CD4-positive, CD25-positive, alpha-beta regulatory T cell (primary cell): ENCODE data around the gene BAZ2A. TPM values are rescaled to one million over a fixed set of nuclear protein-coding genes. Genes with fewer than 3 reads are reported as not detected.
A peak's percentile ranks its signal among the peaks of the same experiment; 100 is the strongest.

Experiments used
- ATAC-seq, 2 donors: fragments of 150-1000 bp; cut with Tn5 transposase; one replicate each; pipeline ENCODE4 v1.10.0; 2021; ENCODE audit warnings: low read depth in 2 of 2, moderate number of reproducible peaks in 2 of 2, moderate library complexity in 1 of 2
- DNase-seq, 3 donors: peaks; one replicate each; pipeline versions ENCODE4 v3.0.0 to v3.0.0-alpha.2; 2012 to 2022; ENCODE audit warnings: mixed read lengths in 1 of 3
- H3K27ac ChIP-seq: one replicate; pipeline ENCODE4 v1.7.0; 2013; ENCODE audit warnings: mild to moderate bottlenecking, low read length; ENCODE audit not compliant: insufficient read depth, poor library complexity, severe bottlenecking
- H3K27me3 ChIP-seq: one replicate; pipeline ENCODE4 v1.7.0; 2013; ENCODE audit warnings: low read length; ENCODE audit not compliant: control insufficient read depth, insufficient read depth
- H3K36me3 ChIP-seq: one replicate; pipeline ENCODE4 v1.7.0; 2013; ENCODE audit warnings: mild to moderate bottlenecking, low read length, moderate library complexity; ENCODE audit not compliant: control insufficient read depth, insufficient read depth
- H3K4me1 ChIP-seq: 2 replicates; pipeline ENCODE4 v1.7.0; 2013; ENCODE audit warnings: mild to moderate bottlenecking, low read length; ENCODE audit not compliant: insufficient read depth, control insufficient read depth, poor library complexity, severe bottlenecking
- H3K4me3 ChIP-seq: one replicate; pipeline ENCODE4 v1.7.0; 2013; ENCODE audit warnings: low read depth, mild to moderate bottlenecking, low read length, moderate library complexity
- H3K9me3 ChIP-seq, 2 experiments: 1 replicate in 1 of 2; 2 replicates in 1 of 2; pipeline ENCODE4 v1.7.0; 2013; ENCODE audit warnings: low read length in 2 of 2, mild to moderate bottlenecking in 1 of 2, moderate library complexity in 1 of 2; ENCODE audit not compliant: control insufficient read depth in 2 of 2
- H3K27ac Mint-ChIP-seq, 3 donors: one replicate each; pipeline ENCODE4 v1.8.0; 2020 to 2022; ENCODE audit warnings: mild to moderate bottlenecking in 3 of 3, mixed read lengths in 3 of 3, moderate library complexity in 2 of 3
- H3K27me3 Mint-ChIP-seq: one replicate; pipeline ENCODE4 v1.8.0; 2022; ENCODE audit warnings: mild to moderate bottlenecking, mixed read lengths
- H3K36me3 Mint-ChIP-seq: one replicate; pipeline ENCODE4 v1.8.0; 2020; ENCODE audit warnings: mixed read lengths
- H3K4me1 Mint-ChIP-seq, 4 donors: one replicate each; pipeline ENCODE4 v1.8.0; 2020 to 2022; ENCODE audit warnings: mixed read lengths in 4 of 4, mild to moderate bottlenecking in 1 of 4
- H3K4me3 Mint-ChIP-seq, 4 donors: one replicate each; pipeline ENCODE4 v1.8.0; 2020 to 2022; ENCODE audit warnings: mild to moderate bottlenecking in 4 of 4, mixed read lengths in 4 of 4, moderate library complexity in 3 of 4
- H3K9me3 Mint-ChIP-seq, 7 donors: one replicate each; pipeline ENCODE4 v1.8.0; 2020 to 2022; ENCODE audit warnings: mixed read lengths in 7 of 7, mild to moderate bottlenecking in 3 of 7, moderate library complexity in 2 of 7
- polyA plus RNA-seq, 4 donors: library from polyadenylated mRNA; unstranded; fragments of 300-500 nt; fragmentation: Illumina TruSeq; gene quantifications; one replicate each; pipeline ENCODE4 v1.2.3, GENCODE V29; 2021
- total RNA-seq: library from RNA; stranded (reverse); gene quantifications from one replicate; pipeline ENCODE4 v1.2.3, GENCODE V29; 2022

BAZ2A gene
- total RNA-seq (237 TPM), polyA plus RNA-seq (10 to 100 TPM; 22.2 to 30.2 (median 22.6) TPM)

- no peaks in the 10 kb centered on the region for H3K27me3 ChIP-seq
- H3K27ac Mint-ChIP-seq, result peak within 1 kb of the TSS; percentile 91 to 99 (median 93)
- peak within 1 kb of the TSS; percentile 83 to 95 (median 86) for H3K4me3 Mint-ChIP-seq
Measured at GRCh38 chr12:56630180-56630632, at the start of gene BAZ2A. TSS of gene BAZ2A (minus strand) at chr12:56630326. CDS start at chr12:56617530, 12,796 bp downstream.

GRCh38 chr12:56678852-56679251 lies 48.7 kb upstream of the BAZ2A start:
- ATAC-seq, result no peak
- H3K27ac ChIP-seq, result peak overlapping the region; percentile 25
- H3K4me1 Mint-ChIP-seq, result peaks cover 13 to 82% (median 50%) of the 10 kb centered on the region in 4 donors
- H3K4me1 ChIP-seq, result peaks cover 77% of the 10 kb centered on the region
- peak overlapping the region; percentile 10 to 78 (median 60) for H3K4me3 Mint-ChIP-seq
- H3K9me3 Mint-ChIP-seq, result no peaks in the 10 kb centered on the region
- peak overlapping the region in 2 of 3 donors; percentile 31 to 73 for H3K27ac Mint-ChIP-seq
- H3K27me3 ChIP-seq, result no peaks in the 10 kb centered on the region
- no peak overlapping the region for H3K4me3 ChIP-seq
- peaks cover 10% of the 10 kb centered on the region for H3K36me3 Mint-ChIP-seq
- no peaks in the 10 kb centered on the region for H3K9me3 ChIP-seq
- no peak for DNase-seq
- H3K36me3 ChIP-seq, result peaks cover 20% of the 10 kb centered on the region
- peaks cover under 1% of the 10 kb centered on the region for H3K27me3 Mint-ChIP-seq

More at GRCh38 chr12:56630180-56630632, at the start of gene BAZ2A:
- Mint-ChIP-seq H3K4me1 (peaks cover 16 to 80% (median 58%) of the 10 kb centered on the region in 4 donors), H3K9me3 (peaks cover 0 to 1% (median 0%) of the 10 kb centered on the region in 7 donors), H3K36me3 (peaks cover 18% of the 10 kb centered on the region), H3K27me3 (no peaks in the 10 kb centered on the region)
- Histone ChIP-seq H3K4me3 (peak within 1 kb of the TSS; percentile 99), H3K36me3 (peaks cover 2% of the 10 kb centered on the region), H3K9me3 (no peaks in the 10 kb centered on the region), H3K4me1 (peaks cover 70% of the 10 kb centered on the region), H3K27ac (peak within 1 kb of the TSS; percentile 91)
- ATAC-seq (peak; percentile 83 to 84), DNase-seq (peak; percentile 70 to 89 (median 83))

- H3K4me3 Mint-ChIP-seq, result peak overlapping the region in 2 of 4 donors; percentile 46 to 64
- peaks cover 15% of the 10 kb centered on the region for H3K36me3 Mint-ChIP-seq
- H3K27ac Mint-ChIP-seq, result peak overlapping the region; percentile 14 to 58 (median 36)
- Histone ChIP-seq H3K9me3 (no peaks in the 10 kb centered on the region), H3K27ac (peak overlapping the region; percentile 25), H3K36me3 (peaks cover 22% of the 10 kb centered on the region), H3K4me3 (peak overlapping the region; percentile 43), H3K4me1 (peaks cover 76% of the 10 kb centered on the region), H3K27me3 (no peaks in the 10 kb centered on the region)
- H3K9me3 Mint-ChIP-seq, result no peaks in the 10 kb centered on the region
- no peaks in the 10 kb centered on the region for H3K27me3 Mint-ChIP-seq
- H3K4me1 Mint-ChIP-seq, result peaks cover 18 to 86% (median 54%) of the 10 kb centered on the region in 4 donors
- DNase-seq (no peak), ATAC-seq (peak in 1 of 2 donors; percentile 22)
Measured at GRCh38 chr12:56677680-56678079, 47.6 kb upstream of the BAZ2A start.

- Histone ChIP-seq H3K9me3 (no peaks in the 10 kb centered on the region), H3K27ac (peak overlapping the region; percentile 57), H3K4me3 (peak overlapping the region; percentile 43), H3K36me3 (peaks cover 24% of the 10 kb centered on the region), H3K27me3 (no peaks in the 10 kb centered on the region), H3K4me1 (peaks cover 76% of the 10 kb centered on the region)
- no peak for ATAC-seq
- peaks cover 21 to 86% (median 55%) of the 10 kb centered on the region in 4 donors for H3K4me1 Mint-ChIP-seq
- no peak for DNase-seq
- peaks cover 12% of the 10 kb centered on the region for H3K36me3 Mint-ChIP-seq
- peak overlapping the region in 2 of 4 donors; percentile 46 to 47 for H3K4me3 Mint-ChIP-seq
- H3K27ac Mint-ChIP-seq, result peak overlapping the region in 2 of 3 donors; percentile 4 to 23
- H3K9me3 Mint-ChIP-seq, result no peaks in the 10 kb centered on the region
- H3K27me3 Mint-ChIP-seq, result no peaks in the 10 kb centered on the region
Measured at GRCh38 chr12:56676851-56677580, 46.9 kb upstream of the BAZ2A start.

- H3K9me3 ChIP-seq, result no peaks in the 10 kb centered on the region
- no peaks in the 10 kb centered on the region for H3K27me3 ChIP-seq
- peaks cover 28% of the 10 kb centered on the region for H3K36me3 Mint-ChIP-seq
- H3K27ac Mint-ChIP-seq, result peak overlapping the region in 2 of 3 donors; percentile 44 to 53
- no peaks in the 10 kb centered on the region for H3K27me3 Mint-ChIP-seq
- peaks cover 38% of the 10 kb centered on the region for H3K4me1 ChIP-seq
- no peak overlapping the region for H3K4me3 ChIP-seq
- H3K9me3 Mint-ChIP-seq, result no peaks in the 10 kb centered on the region
- H3K27ac ChIP-seq, result no peak overlapping the region
- DNase-seq (no peak), ATAC-seq (no peak)
- H3K36me3 ChIP-seq, result peaks cover 57% of the 10 kb centered on the region
- H3K4me3 Mint-ChIP-seq, result no peak overlapping the region
- H3K4me1 Mint-ChIP-seq, result peaks cover 22 to 57% (median 38%) of the 10 kb centered on the region in 4 donors
Measured at GRCh38 chr12:56671608-56672007, 41.5 kb upstream of the BAZ2A start.

- Histone ChIP-seq H3K4me1 (peaks cover 31% of the 10 kb centered on the region), H3K27me3 (no peaks in the 10 kb centered on the region), H3K9me3 (no peaks in the 10 kb centered on the region), H3K27ac (peak overlapping the region; percentile 6), H3K4me3 (no peak overlapping the region), H3K36me3 (peaks cover 65% of the 10 kb centered on the region)
- Mint-ChIP-seq H3K36me3 (peaks cover 32% of the 10 kb centered on the region), H3K4me3 (no peak overlapping the region), H3K4me1 (peaks cover 22 to 50% (median 35%) of the 10 kb centered on the region in 4 donors), H3K9me3 (no peaks in the 10 kb centered on the region), H3K27me3 (no peaks in the 10 kb centered on the region), H3K27ac (peak overlapping the region in 1 of 3 donors; percentile 71)
- no peak for DNase-seq
- no peak for ATAC-seq
Measured at GRCh38 chr12:56670836-56671235, 40.7 kb upstream of the BAZ2A start.

- DNase-seq, result no peak
- H3K9me3 Mint-ChIP-seq, result no peaks in the 10 kb centered on the region
- H3K27ac ChIP-seq, result peak overlapping the region; percentile 41
- peaks cover 20 to 35% (median 24%) of the 10 kb centered on the region in 4 donors for H3K4me1 Mint-ChIP-seq
- peak overlapping the region; percentile 56 to 78 (median 75) for H3K27ac Mint-ChIP-seq
- H3K9me3 ChIP-seq, result no peaks in the 10 kb centered on the region
- peaks cover 89% of the 10 kb centered on the region for H3K36me3 ChIP-seq
- H3K27me3 ChIP-seq, result no peaks in the 10 kb centered on the region
- no peaks in the 10 kb centered on the region for H3K27me3 Mint-ChIP-seq
- H3K4me3 ChIP-seq, result no peak overlapping the region
- H3K4me3 Mint-ChIP-seq, result no peak overlapping the region
- H3K4me1 ChIP-seq, result peaks cover 18% of the 10 kb centered on the region
- ATAC-seq, result no peak
- peaks cover 43% of the 10 kb centered on the region for H3K36me3 Mint-ChIP-seq
Measured at GRCh38 chr12:56668197-56668457, 38.0 kb upstream of the BAZ2A start.
